HG03060 (cell line): ENCODE results near the gene CEP97.
"Not testable (repeated sequence)": the region's sequence is repeated elsewhere in the genome, so short reads cannot be mapped to it uniquely, and the experiment has no call there.

Experiments used
- ATAC-seq: cut with Tn5 transposase; IDR thresholded peaks from one replicate; pipeline ENCODE4 v1.9.1; 2021; ENCODE audit warnings: low read depth, moderate number of reproducible peaks; ENCODE audit not compliant: unreplicated experiment

The CEP97 gene

GRCh38 chr3:101762041-101762646 is 37.7 kb downstream of the CEP97 start:
- no peak for ATAC-seq

- ATAC-seq = not testable (repeated sequence)
Measured at GRCh38 chr3:101777745-101778281, 53.4 kb downstream of the CEP97 start.

GRCh38 chr3:101778385-101779046 is 54.1 kb downstream of the CEP97 start:
- no peak for ATAC-seq

- peak; percentile 80 for ATAC-seq
Measured at GRCh38 chr3:101779047-101779821, 54.8 kb downstream of the CEP97 start, which contains the start of gene NXPE3. Gene NXPE3 (plus strand): TSS chr3:101779211. CDS start chr3:101785597, 6,386 bp downstream.

GRCh38 chr3:101779822-101780381 is 55.5 kb downstream of the CEP97 start:
- ATAC-seq = no peak

- no peak for ATAC-seq
Measured at GRCh38 chr3:101780661-101781060, 56.2 kb downstream of the CEP97 start.

GRCh38 chr3:101781166-101781565 is 56.8 kb downstream of the CEP97 start:
- no peak for ATAC-seq

GRCh38 chr3:101784855-101785613 is 60.6 kb downstream of the CEP97 start:
- ATAC-seq = no peak

GRCh38 chr3:101791778-101792177 is 67.4 kb downstream of the CEP97 start:
- peak; percentile 99 for ATAC-seq

GRCh38 chr3:101796077-101796680 is 71.8 kb downstream of the CEP97 start:
- no peak for ATAC-seq

- no peak for ATAC-seq
Measured at GRCh38 chr3:101801174-101801573, 76.8 kb downstream of the CEP97 start.

GRCh38 chr3:101802179-101802578 is 77.8 kb downstream of the CEP97 start:
- no peak for ATAC-seq

- ATAC-seq = peak; percentile 82
Measured at GRCh38 chr3:101803173-101803782, 78.9 kb downstream of the CEP97 start.

GRCh38 chr3:101803939-101804338 is 79.5 kb downstream of the CEP97 start:
- ATAC-seq = no peak

- ATAC-seq = no peak
Measured at GRCh38 chr3:101806491-101806890, 82.1 kb downstream of the CEP97 start.

GRCh38 chr3:101807888-101808287 is 83.5 kb downstream of the CEP97 start:
- no peak for ATAC-seq

- no peak for ATAC-seq
Measured at GRCh38 chr3:101809178-101810021, 85.0 kb downstream of the CEP97 start.

- no peak for ATAC-seq
Measured at GRCh38 chr3:101810022-101810418, 85.6 kb downstream of the CEP97 start.
